PC-3 (cell line): ENCODE measurements around the gene CDH13. TPM values are rescaled to one million over a fixed set of nuclear protein-coding genes. Genes with fewer than 3 reads are reported as not detected.

Experiments used
- ATAC-seq: fragments of 200-7000 bp; cut with Tn5 transposase; 2 replicates; pipeline ENCODE4 v1.9.1; 2020; ENCODE audit warnings: mild to moderate bottlenecking, moderate library complexity
- BruUV-seq: library from RNA; stranded (reverse); fragments of 400-500 nt; replicated peaks from 2 replicates; lab custom pipeline; 2021; lab: Mats Ljungman, UMichigan
- CTCF ChIA-PET: fragments of 300-600 bp; sonication (Branson Sonifier 250); formaldehyde crosslinking; loops from one replicate; lab custom pipeline; 2022; ENCODE audit warnings: antibody characterized with exemption; lab: Charles Lee
- POLR2A ChIA-PET: fragments of 300-600 bp; sonication (Branson Sonifier 250); formaldehyde crosslinking; loops from one replicate; lab custom pipeline; 2022; ENCODE audit warnings: antibody characterized with exemption; ENCODE audit not compliant: unreplicated experiment; lab: Charles Lee
- DNase-seq: peaks from one replicate; pipeline ENCODE4 v3.0.0-alpha.2; 2015
- H2AFZ ChIP-seq: fragments of 300-600 bp; sonication (generic); 2 replicates; pipeline ENCODE4 v1.6.0; 2016; ENCODE audit warnings: antibody characterized with exemption, low read length
- H3F3A ChIP-seq: fragments of 300-600 bp; sonication (generic); one replicate; pipeline ENCODE4 v1.6.0; 2017; ENCODE audit warnings: antibody characterized with exemption, low read length, control low read depth, mild to moderate bottlenecking; ENCODE audit not compliant: unreplicated experiment
- H3K27ac ChIP-seq: fragments of 300-600 bp; sonication (generic); 2 replicates; pipeline ENCODE4 v1.5.1; 2016; ENCODE audit warnings: mild to moderate bottlenecking, low read length
- H3K27me3 ChIP-seq: fragments of 300-600 bp; sonication (generic); 2 replicates; pipeline ENCODE4 v1.6.1; 2016; ENCODE audit warnings: low read length, mixed read lengths
- H3K36me3 ChIP-seq: fragments of 300-600 bp; sonication (generic); 2 replicates; pipeline ENCODE4 v1.6.1; 2016; ENCODE audit warnings: low read depth, mixed run types, low read length, mixed read lengths
- H3K4me1 ChIP-seq: fragments of 300-600 bp; sonication (generic); 2 replicates; pipeline ENCODE4 v1.5.1; 2016; ENCODE audit warnings: low read length; ENCODE audit not compliant: insufficient read depth
- H3K4me2 ChIP-seq: fragments of 300-600 bp; sonication (generic); 2 replicates; pipeline ENCODE4 v1.6.0; 2016; ENCODE audit warnings: low read length
- H3K4me3 ChIP-seq: fragments of 300-600 bp; sonication (generic); 2 replicates; pipeline ENCODE4 v1.5.1; 2016; ENCODE audit warnings: mild to moderate bottlenecking, low read length, mixed read lengths
- H3K79me2 ChIP-seq: fragments of 300-600 bp; sonication (generic); 2 replicates; pipeline ENCODE4 v1.6.1; 2017; ENCODE audit warnings: low read length, mixed read lengths
- H3K9ac ChIP-seq: fragments of 300-600 bp; sonication (generic); 2 replicates; pipeline ENCODE4 v1.6.0; 2016; ENCODE audit warnings: mild to moderate bottlenecking, low read length
- H3K9me2 ChIP-seq: fragments of 300-600 bp; sonication (generic); replicated peaks from 2 replicates; pipeline ENCODE4 v1.6.1; 2016; ENCODE audit warnings: mixed run types, low read length, mixed read lengths
- H3K9me3 ChIP-seq: fragments of 300-600 bp; sonication (generic); 2 replicates; pipeline ENCODE4 v1.6.1; 2016; ENCODE audit warnings: low read length, mixed read lengths
- H4K20me1 ChIP-seq: fragments of 300-600 bp; sonication (generic); 2 replicates; pipeline ENCODE4 v1.6.1; 2016; ENCODE audit warnings: low read length, mixed read lengths
- EZH2 ChIP-seq: fragments of 300-600 bp; sonication (generic); IDR thresholded peaks from one replicate; pipeline ENCODE4 v1.6.1; 2017; ENCODE audit warnings: antibody characterized with exemption, mild to moderate bottlenecking, low read length; ENCODE audit not compliant: unreplicated experiment
- EZH2phosphoT487 ChIP-seq: fragments of 300-600 bp; sonication (generic); IDR thresholded peaks from 2 replicates; pipeline ENCODE4 v1.6.1; 2018; ENCODE audit warnings: mild to moderate bottlenecking, antibody characterized with exemption, low read length, borderline replicate concordance
- intact Hi-C: fragments of 100-400 bp; cut with micrococcal nuclease; formaldehyde crosslinking; loops from 2 replicates; pipeline ENCODE4 v1.9.0; 2023
- total RNA-seq: library from RNA; depleted of rRNA; stranded (reverse); fragments of >200 nt; gene quantifications from 2 replicates; pipeline ENCODE4 v1.2.3, GENCODE V29; 2014
- TF ChIP-seq, protein P1 (sequence below): fragments of 300-600 bp; sonication (generic); conservative IDR thresholded peaks from 2 replicates; pipeline ENCODE4 v1.5.1; 2017; ENCODE audit warnings: antibody characterized with exemption, low read depth, mild to moderate bottlenecking, low read length

The CDH13 gene
- total RNA-seq, 1 experiment from 2014 or later = 0.36 TPM

DNA sequence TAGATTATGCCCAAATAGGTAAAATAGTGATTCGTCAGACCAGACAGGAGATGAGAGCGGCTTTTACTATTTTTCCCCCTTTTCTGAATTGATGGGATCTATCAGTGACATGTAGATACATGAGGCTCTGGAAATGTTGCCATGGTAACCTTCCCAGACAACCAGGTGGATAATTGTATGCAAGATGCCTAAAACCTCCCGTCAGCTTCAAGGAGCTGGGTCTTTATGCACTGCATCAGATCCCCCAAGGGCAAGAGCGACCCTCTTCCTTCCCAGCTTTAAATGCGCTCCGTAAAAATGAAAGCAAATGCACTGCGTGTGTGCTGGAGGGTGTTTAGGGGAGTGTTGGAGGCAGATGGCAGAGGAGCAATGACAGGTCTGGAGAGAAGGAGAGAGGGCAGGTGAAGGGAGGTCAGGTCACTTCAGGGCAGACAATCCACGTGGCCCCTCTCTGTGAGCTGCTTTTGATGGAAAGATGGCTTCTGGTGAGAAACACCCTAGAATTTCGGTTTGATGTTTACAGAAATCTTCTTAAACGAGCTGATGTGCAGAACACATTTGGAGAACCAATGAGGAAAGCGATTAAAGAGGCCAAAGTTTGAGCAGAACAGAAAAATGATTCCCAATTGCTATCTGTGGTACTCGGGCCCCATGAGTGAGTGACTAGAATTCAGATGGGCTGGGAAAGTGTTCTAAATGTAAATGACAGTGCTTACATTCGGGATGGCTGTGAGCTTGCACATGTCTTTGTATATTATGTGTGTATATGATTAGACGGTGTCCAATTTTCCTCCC lies 719.3 kb downstream of the CDH13 start:
- intact Hi-C loops = no loop called here
- Histone ChIP-seq H3K4me2 (no peak overlapping the region), H3K36me3 (no peaks in the 10 kb centered on the region), H2AFZ (no peak overlapping the region), H3K9me3 (no peaks in the 10 kb centered on the region), H3K4me3 (no peak overlapping the region), H3K9ac (no peak overlapping the region), H3K9me2 (no peaks in the 10 kb centered on the region), H4K20me1 (no peaks in the 10 kb centered on the region), H3K27me3 (peaks cover 17% of the 10 kb centered on the region), H3F3A (no peaks in the 10 kb centered on the region), H3K79me2 (no peaks in the 10 kb centered on the region), H3K4me1 (no peaks in the 10 kb centered on the region), H3K27ac (no peak overlapping the region)
- BruUV-seq = no TSS peak
- no peak for ATAC-seq
- TF ChIP-seq EZH2 (no peak), EZH2phosphoT487 (no peak)
- TF ChIP-seq, protein P1, sequence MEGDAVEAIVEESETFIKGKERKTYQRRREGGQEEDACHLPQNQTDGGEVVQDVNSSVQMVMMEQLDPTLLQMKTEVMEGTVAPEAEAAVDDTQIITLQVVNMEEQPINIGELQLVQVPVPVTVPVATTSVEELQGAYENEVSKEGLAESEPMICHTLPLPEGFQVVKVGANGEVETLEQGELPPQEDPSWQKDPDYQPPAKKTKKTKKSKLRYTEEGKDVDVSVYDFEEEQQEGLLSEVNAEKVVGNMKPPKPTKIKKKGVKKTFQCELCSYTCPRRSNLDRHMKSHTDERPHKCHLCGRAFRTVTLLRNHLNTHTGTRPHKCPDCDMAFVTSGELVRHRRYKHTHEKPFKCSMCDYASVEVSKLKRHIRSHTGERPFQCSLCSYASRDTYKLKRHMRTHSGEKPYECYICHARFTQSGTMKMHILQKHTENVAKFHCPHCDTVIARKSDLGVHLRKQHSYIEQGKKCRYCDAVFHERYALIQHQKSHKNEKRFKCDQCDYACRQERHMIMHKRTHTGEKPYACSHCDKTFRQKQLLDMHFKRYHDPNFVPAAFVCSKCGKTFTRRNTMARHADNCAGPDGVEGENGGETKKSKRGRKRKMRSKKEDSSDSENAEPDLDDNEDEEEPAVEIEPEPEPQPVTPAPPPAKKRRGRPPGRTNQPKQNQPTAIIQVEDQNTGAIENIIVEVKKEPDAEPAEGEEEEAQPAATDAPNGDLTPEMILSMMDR = no peak
- no peak for DNase-seq
- ChIA-PET CTCF (no interaction called here), POLR2A (no interaction called here)

DNA sequence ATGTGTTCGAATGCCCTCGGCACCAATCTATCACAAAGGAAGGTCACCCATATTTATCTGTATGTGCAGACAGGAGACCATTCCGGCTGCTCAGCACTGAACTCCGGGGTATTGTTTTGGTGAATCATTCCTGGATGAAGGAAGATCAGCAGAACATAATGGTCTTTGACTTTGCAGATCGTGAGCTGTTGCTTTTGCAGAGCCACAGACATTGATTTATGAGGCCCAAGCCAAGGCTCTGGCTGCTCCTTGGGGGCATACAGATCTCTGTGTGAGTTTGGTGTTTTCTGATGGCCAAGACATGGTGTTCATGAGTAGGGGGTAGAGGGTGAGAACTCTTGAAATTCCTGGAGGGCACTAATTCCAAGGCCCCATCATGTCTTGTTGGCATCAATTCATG lies 722.2 kb downstream of the CDH13 start:
- no peak overlapping the region for H3K4me3 ChIP-seq
- H3K9ac ChIP-seq = no peak overlapping the region
- DNase-seq (no peak), ATAC-seq (no peak)
- H3K27ac ChIP-seq = no peak overlapping the region
- intact Hi-C loops = no loop called here
- H3K79me2 ChIP-seq = no peaks in the 10 kb centered on the region
- ChIA-PET CTCF (no interaction called here), POLR2A (no interaction called here)
- H3K9me3 ChIP-seq = no peaks in the 10 kb centered on the region
- H3K4me1 ChIP-seq = no peaks in the 10 kb centered on the region
- peaks cover 17% of the 10 kb centered on the region for H3K27me3 ChIP-seq
- no peaks in the 10 kb centered on the region for H3K9me2 ChIP-seq
- no peaks in the 10 kb centered on the region for H3F3A ChIP-seq
- H3K4me2 ChIP-seq = no peak overlapping the region
- no TSS peak for BruUV-seq
- TF ChIP-seq EZH2phosphoT487 = no peak
- TF ChIP-seq, protein P1 = no peak
- TF ChIP-seq EZH2 = no peak
- no peak overlapping the region for H2AFZ ChIP-seq
- no peaks in the 10 kb centered on the region for H4K20me1 ChIP-seq
- no peaks in the 10 kb centered on the region for H3K36me3 ChIP-seq

DNA sequence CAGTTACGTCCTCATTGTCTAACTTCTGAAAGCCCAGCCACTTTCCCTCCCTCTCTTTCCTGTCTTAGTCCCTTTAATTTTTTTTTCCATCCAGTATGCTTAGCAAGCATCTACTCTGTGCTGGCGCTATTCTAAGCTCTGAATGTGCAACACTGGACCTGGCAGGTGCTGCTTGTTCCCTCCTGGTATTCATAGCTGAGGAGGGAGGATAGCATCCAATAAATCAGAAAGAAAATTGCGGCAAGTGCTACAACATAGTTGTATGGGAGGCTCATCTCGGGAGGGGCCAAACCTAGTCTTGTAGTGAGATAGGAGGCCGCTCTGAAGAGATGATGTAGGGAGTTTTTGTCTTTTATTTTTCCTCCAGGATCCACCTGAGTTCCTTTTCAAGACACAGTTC lies 723.7 kb downstream of the CDH13 start:
- H3K4me3 ChIP-seq = no peak overlapping the region
- CTCF ChIA-PET = no interaction called here
- H3K9ac ChIP-seq = no peak overlapping the region
- ATAC-seq = no peak
- no peaks in the 10 kb centered on the region for H3K36me3 ChIP-seq
- POLR2A ChIA-PET = no interaction called here
- no peaks in the 10 kb centered on the region for H3K9me2 ChIP-seq
- intact Hi-C loops = no loop called here
- no TSS peak for BruUV-seq
- H3K4me2 ChIP-seq = no peak overlapping the region
- H4K20me1 ChIP-seq = no peaks in the 10 kb centered on the region
- TF ChIP-seq, protein P1 = no peak
- no peak for TF ChIP-seq EZH2
- TF ChIP-seq EZH2phosphoT487 = no peak
- H3F3A ChIP-seq = no peaks in the 10 kb centered on the region
- H3K4me1 ChIP-seq = no peaks in the 10 kb centered on the region
- no peak for DNase-seq
- no peak overlapping the region for H2AFZ ChIP-seq
- no peaks in the 10 kb centered on the region for H3K9me3 ChIP-seq
- no peak overlapping the region for H3K27ac ChIP-seq
- peaks cover 7% of the 10 kb centered on the region; the same call in 1 of the 2 replicates for H3K27me3 ChIP-seq
- no peaks in the 10 kb centered on the region for H3K79me2 ChIP-seq
